SK-N-DZ (cell line): ENCODE results near the gene MAPK8IP3.
"Not testable (repeated sequence)": the region's sequence is repeated elsewhere in the genome, so short reads cannot be mapped to it uniquely, and the experiment has no call there.

Source experiments
- DNase-seq: peaks from one replicate; pipeline ENCODE4 v3.0.0-alpha.2; 2015; ENCODE audit warnings: low spot score

Gene MAPK8IP3

GRCh38 chr16:1677339-1677738 lies 28.7 kb upstream of the MAPK8IP3 start:
- no peak for DNase-seq

- peak; percentile 97 for DNase-seq
These were observed 28.0 kb upstream of the MAPK8IP3 start, which contains the start of gene JPT2 for GRCh38 chr16:1677942-1678499. Gene JPT2 (plus strand): TSS chr16:1678279. CDS start chr16:1678313, 34 bp downstream.

- DNase-seq: peak; percentile 29
These were observed 27.4 kb upstream of the MAPK8IP3 start for GRCh38 chr16:1678500-1679098.

- DNase-seq: no peak
These were observed 25.6 kb upstream of the MAPK8IP3 start for GRCh38 chr16:1680361-1680760.

GRCh38 chr16:1681032-1681431 lies 25.0 kb upstream of the MAPK8IP3 start:
- no peak for DNase-seq

- DNase-seq: no peak
These were observed 18.3 kb upstream of the MAPK8IP3 start for GRCh38 chr16:1687427-1688316.

- no peak for DNase-seq
These were observed 17.0 kb upstream of the MAPK8IP3 start for GRCh38 chr16:1688807-1689560.

GRCh38 chr16:1689853-1690252 lies 16.1 kb upstream of the MAPK8IP3 start:
- DNase-seq: no peak

- no peak for DNase-seq
These were observed 15.2 kb upstream of the MAPK8IP3 start for GRCh38 chr16:1690810-1691209.

GRCh38 chr16:1691276-1691675 lies 14.7 kb upstream of the MAPK8IP3 start:
- no peak for DNase-seq

- no peak for DNase-seq
These were observed 14.0 kb upstream of the MAPK8IP3 start for GRCh38 chr16:1691956-1692355.

GRCh38 chr16:1696863-1697262 lies 9.1 kb upstream of the MAPK8IP3 start:
- no peak for DNase-seq

GRCh38 chr16:1698680-1699079 lies 7.3 kb upstream of the MAPK8IP3 start:
- no peak for DNase-seq

GRCh38 chr16:1700246-1700645 lies 5.7 kb upstream of the MAPK8IP3 start:
- no peak for DNase-seq

- DNase-seq: no peak
These were observed 4.6 kb upstream of the MAPK8IP3 start for GRCh38 chr16:1701216-1701878.

GRCh38 chr16:1705324-1705687 lies 689 bp upstream of the MAPK8IP3 start:
- not testable (repeated sequence) for DNase-seq

GRCh38 chr16:1706386-1707192 lies 594 bp downstream of the MAPK8IP3 start:
- DNase-seq: no peak

GRCh38 chr16:1707193-1707790 lies 1.3 kb downstream of the MAPK8IP3 start:
- no peak for DNase-seq

- DNase-seq: no peak
These were observed 2.2 kb downstream of the MAPK8IP3 start for GRCh38 chr16:1708083-1708767.
